ENCODE data around the gene DPYSL3.

DNA sequence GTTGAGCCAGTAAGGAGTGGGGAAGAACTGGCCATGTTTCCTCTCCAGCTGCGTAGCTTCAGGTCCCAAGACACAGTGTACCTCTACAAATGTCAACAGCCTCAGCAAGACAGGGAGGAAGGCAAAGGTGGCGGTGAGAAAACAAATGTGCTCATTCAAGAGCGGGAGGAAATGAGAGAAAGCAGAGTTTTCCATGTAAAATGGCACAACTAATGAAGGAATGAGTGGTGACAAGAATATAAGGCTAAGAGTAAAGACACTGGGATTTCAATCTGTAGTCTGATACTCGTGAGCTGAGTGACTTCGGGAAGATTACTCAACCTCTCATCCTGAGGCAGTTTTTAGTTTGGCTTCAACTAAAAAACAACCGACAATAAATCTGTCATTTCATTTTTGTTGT lies 67.6 kb downstream of the DPYSL3 start:
- TF ChIP-seq CTCF (IDR thresholded peaks at IDR 0.05) (no peak), POLR2A (IDR thresholded peaks at IDR 0.05) (no peak)

Data from body of pancreas (tissue), 4 donors.